GM18868 (cell line): Measurements from ENCODE around the gene LACTBL1.

Experiments
- ATAC-seq: cut with Tn5 transposase; IDR thresholded peaks from one replicate; pipeline ENCODE4 v1.9.1; 2021; ENCODE audit warnings: mild to moderate bottlenecking, moderate library complexity; ENCODE audit not compliant: unreplicated experiment

LACTBL1 gene

DNA sequence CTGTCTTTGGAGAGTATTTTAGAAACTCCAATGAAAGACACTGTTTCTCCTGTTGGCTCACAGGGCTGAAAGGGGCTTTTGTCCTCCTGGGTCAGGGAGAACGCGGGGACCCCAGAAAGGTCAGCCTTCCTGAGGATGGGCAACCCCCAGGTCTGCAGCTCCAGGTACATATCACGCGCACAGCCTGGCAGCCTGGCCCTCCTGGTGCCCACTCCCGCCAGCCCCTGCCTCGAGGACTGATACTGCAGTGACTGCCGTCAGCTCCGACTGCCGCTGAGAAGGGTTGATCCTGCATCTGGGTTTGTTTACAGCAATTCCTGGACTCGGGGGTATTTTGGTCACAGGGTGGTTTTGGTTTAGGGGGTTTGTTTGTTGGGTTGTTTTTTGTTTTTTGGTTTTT lies 58.5 kb downstream of the LACTBL1 start:
- no peak for ATAC-seq

DNA sequence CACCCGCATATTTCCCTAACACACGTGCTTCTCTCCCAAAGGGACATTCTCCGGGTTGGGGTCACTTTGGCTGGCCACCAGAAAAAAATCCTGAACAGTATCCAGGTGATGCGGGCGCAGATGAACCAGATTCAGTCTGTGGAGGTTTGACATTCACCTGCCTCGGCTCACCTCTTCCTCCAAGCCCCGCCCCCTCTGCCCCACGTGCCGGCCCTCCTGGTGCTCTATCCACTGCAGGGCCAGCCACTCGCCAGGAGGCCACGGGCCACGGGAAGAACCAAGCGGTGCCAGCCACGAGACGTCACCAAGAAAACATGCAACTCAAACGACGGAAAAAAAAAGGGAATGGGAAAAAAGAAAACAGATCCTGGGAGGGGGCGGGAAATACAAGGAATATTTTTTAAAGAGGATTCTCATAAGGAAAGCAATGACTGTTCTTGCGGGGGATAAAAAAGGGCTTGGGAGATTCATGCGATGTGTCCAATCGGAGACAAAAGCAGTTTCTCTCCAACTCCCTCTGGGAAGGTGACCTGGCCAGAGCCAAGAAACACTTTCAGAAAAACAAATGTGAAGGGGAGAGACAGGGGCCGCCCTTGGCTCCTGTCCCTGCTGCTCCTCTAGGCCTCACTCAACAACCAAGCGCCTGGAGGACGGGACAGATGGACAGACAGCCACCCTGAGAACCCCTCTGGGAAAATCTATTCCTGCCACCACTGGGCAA lies 59.1 kb downstream of the LACTBL1 start:
- no peak for ATAC-seq

DNA sequence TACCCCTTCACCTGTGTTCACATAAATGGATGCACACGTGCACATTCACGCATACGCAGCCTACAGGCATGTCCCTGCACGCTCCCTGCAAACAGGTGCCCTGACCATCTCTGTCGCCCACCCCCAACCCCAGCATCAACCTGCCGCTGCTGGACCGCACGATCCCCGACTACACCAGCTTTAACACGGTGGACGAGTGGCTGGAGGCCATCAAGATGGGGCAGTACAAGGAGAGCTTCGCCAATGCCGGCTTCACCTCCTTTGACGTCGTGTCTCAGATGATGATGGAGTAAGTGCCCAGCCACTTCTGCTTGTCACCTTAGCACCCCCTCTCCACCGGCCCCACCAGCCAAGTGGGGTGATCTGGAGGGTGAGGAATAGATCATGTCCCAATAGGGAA lies 60.4 kb downstream of the LACTBL1 start:
- no peak for ATAC-seq

DNA sequence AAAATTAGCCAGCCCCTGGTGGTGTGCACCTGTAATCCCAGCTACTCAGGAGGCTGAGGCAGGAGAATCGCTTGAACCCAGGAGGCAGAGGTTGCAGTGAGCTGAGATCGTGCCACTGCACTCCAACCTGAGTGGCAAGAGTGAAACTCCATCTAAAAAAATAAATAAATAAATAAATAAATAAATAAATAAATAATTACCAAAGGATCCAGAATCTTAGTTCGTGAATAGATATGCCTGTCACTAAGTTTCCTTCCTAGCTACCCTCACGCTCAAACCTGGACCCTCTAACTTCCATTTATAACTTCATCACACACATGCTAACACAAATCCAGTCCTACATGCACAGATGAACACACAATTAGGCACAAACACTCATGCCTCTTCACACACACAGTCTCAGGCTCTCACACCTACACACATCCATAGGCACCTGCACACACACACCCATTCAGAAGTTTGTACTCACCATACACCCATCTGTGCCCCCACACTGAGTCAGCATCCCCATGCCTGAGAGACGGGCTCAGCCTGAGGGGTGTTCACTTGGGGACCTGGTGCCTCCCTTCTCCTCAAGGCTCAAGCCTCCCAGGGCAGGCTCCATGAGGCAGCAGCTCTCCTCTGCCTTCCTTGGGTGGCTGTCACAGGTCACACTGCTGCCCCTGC lies 61.5 kb downstream of the LACTBL1 start:
- ATAC-seq = no peak

DNA sequence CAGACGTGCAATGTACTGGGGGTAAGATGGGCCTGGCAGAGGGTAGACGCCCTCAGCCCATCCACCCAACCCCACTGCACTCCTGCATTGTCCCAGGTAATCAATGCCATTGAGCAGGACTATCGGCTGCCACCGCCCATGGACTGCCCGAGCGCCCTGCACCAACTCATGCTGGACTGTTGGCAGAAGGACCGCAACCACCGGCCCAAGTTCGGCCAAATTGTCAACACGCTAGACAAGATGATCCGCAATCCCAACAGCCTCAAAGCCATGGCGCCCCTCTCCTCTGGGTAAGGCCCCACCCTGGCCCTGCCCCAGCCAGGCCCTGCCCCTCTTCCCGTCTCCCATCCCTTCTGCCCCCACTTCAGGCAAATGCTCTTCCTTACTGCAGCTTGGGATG lies 62.4 kb downstream of the LACTBL1 start:
- no peak for ATAC-seq

DNA sequence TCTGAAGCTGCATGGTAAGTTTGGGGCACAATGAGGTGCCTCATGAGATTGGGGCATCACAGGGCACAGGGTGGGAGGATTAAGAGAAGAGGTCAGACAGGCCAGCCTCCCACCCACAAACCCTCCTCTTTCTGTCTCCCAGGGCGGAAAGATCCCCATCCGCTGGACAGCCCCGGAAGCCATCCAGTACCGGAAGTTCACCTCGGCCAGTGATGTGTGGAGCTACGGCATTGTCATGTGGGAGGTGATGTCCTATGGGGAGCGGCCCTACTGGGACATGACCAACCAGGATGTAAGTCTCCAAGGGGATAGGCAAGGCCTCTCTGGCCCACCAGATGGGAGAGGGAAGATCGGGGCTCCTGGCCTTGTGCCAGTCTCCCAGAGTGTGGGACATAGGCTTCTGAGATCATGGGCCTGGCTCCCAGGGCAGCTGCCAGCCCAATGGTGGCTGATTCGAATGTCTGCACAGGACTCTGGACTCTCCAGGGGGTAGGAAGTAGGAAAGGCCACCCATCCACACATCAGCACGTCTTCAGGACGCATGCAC lies 63.7 kb downstream of the LACTBL1 start:
- no peak for ATAC-seq

DNA sequence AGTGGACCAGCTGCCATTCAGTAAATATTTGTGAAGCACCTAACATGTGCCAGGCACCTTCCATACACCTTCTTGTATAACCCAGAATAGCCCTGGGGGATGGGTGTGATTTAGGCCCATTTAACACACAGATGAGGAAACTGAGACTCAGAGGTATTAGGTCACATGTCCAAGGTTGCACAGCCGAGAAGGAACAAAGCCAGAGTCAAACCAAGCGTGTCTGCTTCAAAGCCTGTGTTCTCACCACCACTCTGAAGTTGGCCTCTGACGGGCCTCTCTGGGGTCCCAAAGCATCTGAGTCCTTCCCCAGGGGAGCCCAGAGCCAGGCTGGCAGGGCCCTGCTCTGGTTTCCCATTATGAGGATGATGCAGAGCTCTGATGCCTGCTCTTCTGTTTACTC lies 65.1 kb downstream of the LACTBL1 start:
- no peak for ATAC-seq

DNA sequence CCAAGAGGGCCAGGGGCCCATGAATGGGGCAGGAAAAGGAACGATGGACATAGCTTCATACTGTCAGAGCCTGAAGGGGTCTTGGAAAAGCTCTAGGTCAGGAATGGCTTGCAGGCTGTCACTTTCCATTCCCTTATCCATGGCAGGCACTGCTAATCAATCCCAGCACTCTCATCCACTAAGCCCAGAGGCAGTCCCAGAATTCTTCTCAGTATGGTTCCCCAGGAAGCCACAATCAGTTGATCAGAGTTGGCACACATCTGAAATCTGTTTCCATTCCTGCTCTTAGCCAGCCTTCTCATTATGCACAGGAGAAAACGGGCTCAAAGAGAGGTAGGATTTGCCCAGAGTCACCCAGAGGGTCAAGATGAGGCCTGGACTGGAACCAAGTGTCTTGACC lies 65.7 kb downstream of the LACTBL1 start:
- ATAC-seq = no peak

DNA sequence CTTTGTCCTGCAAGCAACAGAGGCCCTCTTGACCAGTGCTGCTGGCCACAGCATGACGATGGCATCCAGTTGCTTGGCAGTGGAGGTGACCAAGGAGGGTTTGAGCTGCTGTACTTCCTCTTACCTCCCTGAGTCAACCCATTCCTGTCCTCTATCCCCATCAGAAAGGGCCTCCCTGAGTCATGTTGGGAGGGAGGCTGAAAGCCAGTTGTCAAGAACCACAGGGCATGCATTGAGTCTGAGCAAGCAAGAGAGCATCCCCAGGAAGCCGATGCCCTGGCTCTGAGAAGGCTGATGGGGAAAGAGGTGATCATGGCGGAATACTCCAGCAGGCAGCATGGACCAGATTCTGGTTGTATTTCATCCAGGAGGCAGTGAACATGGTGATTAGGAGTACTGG lies 69.6 kb downstream of the LACTBL1 start:
- no peak for ATAC-seq
